Muscle layer of colon (tissue), 2 donors: ENCODE measurements around the gene ARHGAP15.

Source experiments
- H3K27ac ChIP-seq: one replicate; pipeline ENCODE4 v1.7.0; 2013; ENCODE audit warnings: low read depth, mild to moderate bottlenecking, low read length, moderate library complexity
- H3K27me3 ChIP-seq, 2 donors: one replicate each; pipeline ENCODE4 v1.7.0; 2013; ENCODE audit warnings: low read length in 2 of 2, mild to moderate bottlenecking in 2 of 2; ENCODE audit not compliant: insufficient read depth in 2 of 2, control insufficient read depth in 1 of 2
- H3K36me3 ChIP-seq: one replicate; pipeline ENCODE4 v1.7.0; 2013; ENCODE audit warnings: mild to moderate bottlenecking, low read length; ENCODE audit not compliant: insufficient read depth
- H3K4me1 ChIP-seq: one replicate; pipeline ENCODE4 v1.7.0; 2013; ENCODE audit warnings: mild to moderate bottlenecking, low read length; ENCODE audit not compliant: insufficient read depth
- H3K4me3 ChIP-seq, 2 donors: one replicate each; pipeline ENCODE4 v1.7.0; 2013; ENCODE audit warnings: low read length in 2 of 2, low read depth in 1 of 2, mild to moderate bottlenecking in 1 of 2, moderate library complexity in 1 of 2
- H3K9ac ChIP-seq: one replicate; pipeline ENCODE4 v1.7.0; 2013; ENCODE audit warnings: low read length
- H3K9me3 ChIP-seq: one replicate; pipeline ENCODE4 v1.7.0; 2013; ENCODE audit warnings: mild to moderate bottlenecking, low read length
- donor health status: abdominal sarcoma.
- donor health status: Adenocarcinoma of cecum.

The ARHGAP15 gene

GRCh38 chr2:143705108-143705707, 576.0 kb downstream of the ARHGAP15 start:
- Histone ChIP-seq H3K27ac (no peak overlapping the region), H3K4me1 (no peaks in the 10 kb centered on the region), H3K9me3 (no peaks in the 10 kb centered on the region), H3K9ac (no peak overlapping the region), H3K4me3 (no peak overlapping the region), H3K36me3 (no peaks in the 10 kb centered on the region), H3K27me3 (no peaks in the 10 kb centered on the region)

DNA sequence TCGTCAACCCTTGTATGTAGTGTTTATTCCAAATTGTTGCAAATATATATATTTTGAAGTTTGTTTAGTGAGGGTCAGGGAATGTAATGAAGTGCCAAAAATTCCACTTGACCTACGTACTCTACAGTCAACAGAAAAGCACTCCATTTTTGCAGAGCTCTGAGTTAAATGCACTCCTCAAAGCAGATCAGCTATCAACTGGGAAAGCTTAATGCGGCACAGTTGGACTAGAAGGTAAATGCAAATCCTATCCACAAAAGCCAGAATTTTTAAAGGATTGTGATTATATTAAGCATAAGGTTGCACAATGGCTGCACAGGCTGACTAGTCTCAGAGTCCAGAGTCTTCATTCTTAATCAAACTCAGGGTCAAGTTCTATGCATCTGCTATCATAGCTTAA, 577.1 kb downstream of the ARHGAP15 start:
- H3K4me3 ChIP-seq = no peak overlapping the region
- H3K9me3 ChIP-seq = no peaks in the 10 kb centered on the region
- no peak overlapping the region for H3K9ac ChIP-seq
- H3K36me3 ChIP-seq = no peaks in the 10 kb centered on the region
- H3K27ac ChIP-seq = no peak overlapping the region
- no peaks in the 10 kb centered on the region for H3K4me1 ChIP-seq
- H3K27me3 ChIP-seq = no peaks in the 10 kb centered on the region

DNA sequence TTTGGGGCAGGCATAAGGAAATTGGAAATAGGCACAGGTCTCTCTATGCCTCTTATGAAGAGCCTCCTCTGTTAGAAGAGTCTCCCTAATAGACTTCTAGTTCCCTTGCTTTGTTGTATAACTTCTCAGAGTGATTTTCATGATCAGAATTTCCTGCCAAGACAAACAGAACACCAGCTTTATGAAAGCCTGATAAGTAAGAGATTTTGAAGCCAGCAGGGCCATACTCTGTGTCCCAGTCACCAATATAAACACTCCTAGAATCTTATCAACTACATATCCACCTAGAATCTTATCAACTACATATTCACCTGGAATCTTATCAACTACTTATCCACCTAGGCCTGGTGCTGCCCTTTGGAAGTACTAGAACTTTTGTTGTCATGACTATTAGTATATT, 579.5 kb downstream of the ARHGAP15 start:
- Histone ChIP-seq H3K9ac (no peak overlapping the region), H3K36me3 (no peaks in the 10 kb centered on the region), H3K9me3 (no peaks in the 10 kb centered on the region), H3K4me3 (no peak overlapping the region), H3K4me1 (no peaks in the 10 kb centered on the region), H3K27me3 (no peaks in the 10 kb centered on the region), H3K27ac (no peak overlapping the region)

DNA sequence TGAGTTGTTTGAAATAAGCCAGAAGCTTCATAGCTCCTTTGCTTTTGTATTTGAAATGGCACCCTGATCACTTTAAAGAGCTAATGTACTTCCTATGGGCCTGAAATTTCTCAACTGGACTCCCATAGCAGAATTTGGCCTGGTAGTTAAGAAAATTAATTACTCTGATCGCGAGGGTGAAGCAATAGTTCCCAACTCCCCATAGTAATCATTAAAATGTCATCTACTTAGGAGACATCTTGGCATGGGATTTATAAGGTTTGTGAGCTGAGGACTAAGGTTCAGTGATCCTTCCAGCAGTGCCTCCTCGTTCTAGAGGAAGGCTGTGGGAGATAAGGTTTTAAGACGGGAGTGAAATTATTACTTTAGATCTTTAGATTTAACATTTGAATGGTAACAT, 581.0 kb downstream of the ARHGAP15 start:
- Histone ChIP-seq H3K4me1 (no peaks in the 10 kb centered on the region), H3K27ac (no peak overlapping the region), H3K9me3 (no peaks in the 10 kb centered on the region), H3K9ac (no peak overlapping the region), H3K4me3 (no peak overlapping the region), H3K27me3 (no peaks in the 10 kb centered on the region), H3K36me3 (no peaks in the 10 kb centered on the region)

GRCh38 chr2:143710879-143711278, 581.7 kb downstream of the ARHGAP15 start:
- Histone ChIP-seq H3K9ac (no peak overlapping the region), H3K36me3 (no peaks in the 10 kb centered on the region), H3K27ac (no peak overlapping the region)

GRCh38 chr2:143716522-143716921, 587.3 kb downstream of the ARHGAP15 start:
- Histone ChIP-seq H3K4me3 (no peak overlapping the region), H3K27ac (no peak overlapping the region), H3K27me3 (no peaks in the 10 kb centered on the region), H3K4me1 (no peaks in the 10 kb centered on the region), H3K9ac (no peak overlapping the region), H3K36me3 (no peaks in the 10 kb centered on the region), H3K9me3 (no peaks in the 10 kb centered on the region)

More at GRCh38 chr2:143710879-143711278, 581.7 kb downstream of the ARHGAP15 start:
- no peaks in the 10 kb centered on the region for H3K4me1 ChIP-seq
- no peaks in the 10 kb centered on the region for H3K27me3 ChIP-seq
- H3K9me3 ChIP-seq = no peaks in the 10 kb centered on the region
- H3K4me3 ChIP-seq = no peak overlapping the region

GRCh38 chr2:143717053-143717452, 587.8 kb downstream of the ARHGAP15 start:
- no peak overlapping the region for H3K9ac ChIP-seq
- no peak overlapping the region for H3K27ac ChIP-seq
- no peaks in the 10 kb centered on the region for H3K36me3 ChIP-seq
- no peaks in the 10 kb centered on the region for H3K27me3 ChIP-seq
- no peaks in the 10 kb centered on the region for H3K9me3 ChIP-seq
- H3K4me3 ChIP-seq = no peak overlapping the region
- no peaks in the 10 kb centered on the region for H3K4me1 ChIP-seq

DNA sequence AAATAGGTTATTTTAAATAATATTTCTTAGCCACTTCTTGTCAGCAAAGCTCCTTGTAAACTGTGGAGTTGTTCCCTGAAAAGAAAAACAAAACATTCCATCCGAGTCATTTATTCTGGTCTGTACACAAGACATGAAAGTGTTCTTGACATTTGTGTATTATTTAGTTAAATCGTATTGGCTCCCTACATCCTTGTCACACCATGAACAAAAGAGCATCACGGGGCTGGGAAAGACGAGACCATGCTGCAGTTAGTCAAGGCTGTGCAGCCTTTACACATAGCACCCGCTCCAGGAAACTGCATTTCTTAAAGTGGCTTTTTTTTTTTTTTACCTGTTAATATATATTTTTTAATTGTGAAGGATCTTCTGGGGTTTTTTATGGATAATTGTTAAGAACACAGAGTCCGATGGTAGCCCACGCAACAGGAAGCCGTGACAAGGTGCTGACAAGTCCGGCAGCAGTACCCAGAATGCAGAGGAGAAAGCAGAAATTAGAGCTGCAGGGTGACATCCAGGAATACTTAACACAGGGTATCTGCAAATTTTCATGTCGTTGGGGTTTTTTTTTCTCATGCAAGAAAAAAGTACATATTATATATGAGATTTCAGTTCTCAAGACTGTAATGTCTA, 588.4 kb downstream of the ARHGAP15 start:
- Histone ChIP-seq H3K27me3 (no peaks in the 10 kb centered on the region), H3K36me3 (no peaks in the 10 kb centered on the region), H3K4me3 (no peak overlapping the region), H3K4me1 (no peaks in the 10 kb centered on the region), H3K9me3 (no peaks in the 10 kb centered on the region), H3K27ac (no peak overlapping the region), H3K9ac (no peak overlapping the region)

GRCh38 chr2:143718745-143719144, 589.5 kb downstream of the ARHGAP15 start:
- Histone ChIP-seq H3K4me3 (no peak overlapping the region), H3K36me3 (no peaks in the 10 kb centered on the region), H3K9me3 (no peaks in the 10 kb centered on the region), H3K27ac (no peak overlapping the region), H3K4me1 (no peaks in the 10 kb centered on the region), H3K9ac (no peak overlapping the region), H3K27me3 (no peaks in the 10 kb centered on the region)

DNA sequence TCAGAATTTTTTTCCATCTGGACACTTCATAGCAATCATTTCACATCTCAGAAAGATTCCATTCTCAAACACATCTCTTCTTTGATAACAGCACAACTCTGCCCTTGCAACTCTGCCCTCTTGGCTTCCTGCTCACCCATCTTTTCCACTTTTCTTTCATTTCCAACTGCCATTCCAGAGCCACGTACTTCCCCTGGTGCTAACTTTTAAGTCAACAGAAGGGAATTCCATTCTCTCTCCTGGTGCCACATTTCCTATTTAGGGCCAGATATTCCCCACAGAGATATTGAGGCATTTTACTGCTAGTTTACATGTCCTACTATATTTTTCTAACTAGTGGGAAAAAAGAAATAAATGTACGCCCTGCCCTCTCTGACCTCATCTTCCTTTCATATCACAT, 590.2 kb downstream of the ARHGAP15 start:
- no peaks in the 10 kb centered on the region for H3K36me3 ChIP-seq
- no peak overlapping the region for H3K4me3 ChIP-seq
- H3K27ac ChIP-seq = no peak overlapping the region
- H3K9ac ChIP-seq = no peak overlapping the region
- no peaks in the 10 kb centered on the region for H3K9me3 ChIP-seq
- no peaks in the 10 kb centered on the region for H3K4me1 ChIP-seq
- no peaks in the 10 kb centered on the region for H3K27me3 ChIP-seq

DNA sequence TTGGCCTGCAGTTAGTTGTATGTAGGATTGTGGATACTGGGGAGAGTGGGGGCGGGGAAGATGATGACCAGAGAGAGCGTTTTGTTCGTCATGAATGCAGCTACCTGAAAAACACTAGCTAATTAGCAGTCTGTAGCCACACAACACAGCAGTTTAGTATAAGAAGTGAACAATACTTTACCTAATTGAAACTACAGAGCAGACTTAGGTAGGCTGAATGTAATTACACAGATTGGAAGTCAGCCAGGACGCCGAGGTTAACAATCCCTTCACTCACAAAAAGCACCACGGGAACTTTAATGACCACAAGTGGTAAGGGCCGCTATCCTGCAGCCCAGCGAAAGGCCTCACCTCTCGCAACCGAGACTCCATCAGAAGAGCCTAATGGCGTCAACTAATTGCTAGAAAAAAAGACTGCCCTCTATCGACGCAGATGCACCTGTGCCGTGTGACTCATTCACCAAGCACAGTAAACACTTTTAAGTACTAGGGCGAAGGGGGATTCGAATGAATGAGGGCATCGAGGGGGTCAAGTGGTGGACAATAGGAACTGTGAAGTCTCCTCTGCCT, 591.0 kb downstream of the ARHGAP15 start:
- no peaks in the 10 kb centered on the region for H3K36me3 ChIP-seq
- no peaks in the 10 kb centered on the region for H3K9me3 ChIP-seq
- H3K9ac ChIP-seq = no peak overlapping the region
- H3K4me1 ChIP-seq = no peaks in the 10 kb centered on the region
- H3K27me3 ChIP-seq = no peaks in the 10 kb centered on the region
- no peak overlapping the region for H3K27ac ChIP-seq
- H3K4me3 ChIP-seq = no peak overlapping the region

DNA sequence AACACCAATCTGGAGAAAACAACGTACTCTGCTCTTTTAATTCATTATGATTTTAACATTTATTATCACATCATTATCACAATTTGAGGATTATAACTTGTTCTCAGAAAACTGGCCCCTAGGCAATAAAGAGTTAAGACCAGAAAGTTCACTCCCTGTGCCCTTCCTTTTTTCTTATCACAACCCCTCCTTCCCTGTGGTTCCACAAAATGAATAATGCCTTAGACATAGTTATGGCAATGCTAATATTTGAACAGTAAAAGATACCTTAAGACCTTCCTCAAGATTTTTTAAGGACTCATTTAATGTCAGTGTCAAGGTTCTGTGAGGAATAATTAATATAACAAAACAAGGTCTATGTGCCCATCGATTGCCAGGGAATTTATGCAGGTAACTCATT, 596.2 kb downstream of the ARHGAP15 start:
- Histone ChIP-seq H3K9me3 (no peaks in the 10 kb centered on the region), H3K27ac (no peak overlapping the region), H3K4me3 (no peak overlapping the region)

More for the DNA sequence above, 596.2 kb downstream of the ARHGAP15 start:
- Histone ChIP-seq H3K4me1 (no peaks in the 10 kb centered on the region), H3K9ac (no peak overlapping the region), H3K27me3 (no peaks in the 10 kb centered on the region), H3K36me3 (no peaks in the 10 kb centered on the region)
